ENCODE data around the gene HIF3A.
A peak's percentile ranks its signal among the peaks of the same experiment; 100 is the strongest.
"Not testable (repeated sequence)": the region's sequence is repeated elsewhere in the genome, so short reads cannot be mapped to it uniquely, and the experiment has no call there.

The HIF3A gene

GRCh38 chr19:46365561-46365960 lies 68.7 kb downstream of the HIF3A start:
- no peak for DNase-seq

GRCh38 chr19:46366620-46367292 lies 69.9 kb downstream of the HIF3A start:
- no peak for DNase-seq

GRCh38 chr19:46367426-46367825 lies 70.6 kb downstream of the HIF3A start:
- DNase-seq, result no peak

GRCh38 chr19:46368116-46368515 lies 71.3 kb downstream of the HIF3A start:
- DNase-seq, result no peak

GRCh38 chr19:46369817-46370216 lies 73.0 kb downstream of the HIF3A start:
- no peak for DNase-seq

GRCh38 chr19:46371371-46371901 lies 74.6 kb downstream of the HIF3A start:
- DNase-seq, result no peak

- DNase-seq, result no peak
Observed at GRCh38 chr19:46372901-46373490, 76.2 kb downstream of the HIF3A start.

- peak; percentile 83 for DNase-seq
Observed at GRCh38 chr19:46373491-46374359, 76.9 kb downstream of the HIF3A start.

GRCh38 chr19:46374536-46375475 lies 78.0 kb downstream of the HIF3A start:
- DNase-seq, result no peak

GRCh38 chr19:46375476-46376067 lies 78.7 kb downstream of the HIF3A start:
- DNase-seq, result not testable (repeated sequence)

GRCh38 chr19:46376241-46377153 lies 79.7 kb downstream of the HIF3A start:
- DNase-seq, result no peak

GRCh38 chr19:46378268-46378667 lies 81.4 kb downstream of the HIF3A start:
- no peak for DNase-seq

GRCh38 chr19:46380690-46381089 lies 83.8 kb downstream of the HIF3A start:
- no peak for DNase-seq

GRCh38 chr19:46381346-46381745 lies 84.5 kb downstream of the HIF3A start:
- DNase-seq, result no peak

GRCh38 chr19:46381756-46382345 lies 85.0 kb downstream of the HIF3A start:
- DNase-seq, result no peak

GRCh38 chr19:46383171-46383815 lies 86.5 kb downstream of the HIF3A start:
- DNase-seq, result no peak

- no peak for DNase-seq
Observed at GRCh38 chr19:46383846-46384245, 87.0 kb downstream of the HIF3A start.

- no peak for DNase-seq
Observed at GRCh38 chr19:46384396-46384795, 87.6 kb downstream of the HIF3A start.

- no peak for DNase-seq
Observed at GRCh38 chr19:46385636-46386035, 88.8 kb downstream of the HIF3A start.

GRCh38 chr19:46386151-46386550 lies 89.3 kb downstream of the HIF3A start:
- no peak for DNase-seq

All from T1000 (cell line).